ENCODE results near the gene TMIGD2.

GRCh38 chr19:4267101-4267900 is 34.9 kb downstream of the TMIGD2 start:
- TF ChIP-seq CTCF (IDR thresholded peaks at IDR 0.05) (peak; percentile 66 to 78 (median 74)), POLR2AphosphoS5 (IDR thresholded peaks at IDR 0.05) (no peak), POLR2A (IDR thresholded peaks at IDR 0.05) (no peak)

Measured in breast epithelium (tissue), 3 donors.